Erythroblast (primary cell): ENCODE measurements around the gene ICAM2.

ENCODE experiments used
- GATA1 ChIP-seq: IDR thresholded peaks from 2 replicates; pipeline ENCODE4 v1.6.1; 2011; ENCODE audit warnings: low read depth, mild to moderate bottlenecking, control low read depth, low read length, moderate library complexity
- POLR2A ChIP-seq: IDR thresholded peaks from 2 replicates; pipeline ENCODE4 v1.6.1; 2011; ENCODE audit warnings: mild to moderate bottlenecking, low read length

DNA sequence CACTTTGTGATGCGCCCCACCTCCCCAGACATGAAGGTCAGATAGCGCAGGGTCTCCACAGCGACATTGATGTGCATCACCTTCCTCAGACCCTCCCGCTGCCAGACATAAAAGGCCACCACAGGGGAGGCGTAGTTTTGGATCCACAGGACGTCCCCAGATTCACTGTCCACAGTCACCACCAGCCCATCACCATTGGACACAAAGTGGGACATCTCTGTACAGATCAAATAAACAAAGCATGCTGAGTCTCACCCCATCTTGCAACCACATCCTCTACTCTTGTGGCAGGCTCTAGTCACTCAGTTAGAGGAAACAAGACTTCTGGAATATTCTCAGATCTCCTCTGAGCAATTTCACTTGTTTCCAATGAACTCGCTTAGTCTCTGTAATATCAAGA, 46.3 kb upstream of the ICAM2 start:
- TF ChIP-seq POLR2A (no peak), GATA1 (no peak)
